Activated T-helper 17 cell treated with anti-CD3 and anti-CD28 coated beads, Interleukin-2, amount 50 U/mL, for 72 hours (primary cell): ENCODE results near the gene COASY. TPM values are rescaled to one million over a fixed set of nuclear protein-coding genes. Genes with fewer than 3 reads are reported as not detected.
A peak's percentile ranks its signal among the peaks of the same experiment; 100 is the strongest.

ENCODE experiments used
- ATAC-seq: fragments of 150-1000 bp; cut with Tn5 transposase; replicated peaks from 2 replicates; pipeline ENCODE4 v1.10.0; 2021; ENCODE audit warnings: mild to moderate bottlenecking, moderate library complexity
- H3K27ac Mint-ChIP-seq: one replicate; pipeline ENCODE4 v1.8.0; 2022; ENCODE audit warnings: mixed read lengths
- H3K27me3 Mint-ChIP-seq: one replicate; pipeline ENCODE4 v1.8.0; 2022; ENCODE audit warnings: mixed read lengths
- H3K36me3 Mint-ChIP-seq: one replicate; pipeline ENCODE4 v1.8.0; 2022; ENCODE audit warnings: low read depth, mild to moderate bottlenecking, mixed read lengths
- H3K4me1 Mint-ChIP-seq: one replicate; pipeline ENCODE4 v1.8.0; 2022; ENCODE audit warnings: mixed read lengths
- H3K4me3 Mint-ChIP-seq: one replicate; pipeline ENCODE4 v1.8.0; 2022; ENCODE audit warnings: mild to moderate bottlenecking, mixed read lengths
- H3K9me3 Mint-ChIP-seq: one replicate; pipeline ENCODE4 v1.8.0; 2022; ENCODE audit warnings: mixed read lengths
- total RNA-seq, 2 donors: library from RNA; stranded (reverse); gene quantifications; one replicate each; pipeline ENCODE4 v1.2.3, GENCODE V29; 2022

Gene COASY
- total RNA-seq: 100 to 1,000 TPM in 1 of 2 donors, 10 to 100 TPM in 1; 76.7 to 108 TPM

- Mint-ChIP-seq H3K27ac (peak within 1 kb of the TSS; percentile 98), H3K36me3 (peaks cover 40% of the 10 kb centered on the region), H3K4me1 (peaks cover 10% of the 10 kb centered on the region), H3K4me3 (peak within 1 kb of the TSS; percentile 93), H3K9me3 (no peaks in the 10 kb centered on the region), H3K27me3 (no peaks in the 10 kb centered on the region)
- peak; percentile 87 for ATAC-seq
Measured at GRCh38 chr17:42561897-42562387, at the start of gene COASY. COASY (plus strand) TSS chr17:42562148; CDS start chr17:42562623, 475 bp downstream.

GRCh38 chr17:42512246-42512645, 49.7 kb upstream of the COASY start:
- Mint-ChIP-seq H3K4me1 (peaks cover 6% of the 10 kb centered on the region), H3K27ac (peak overlapping the region; percentile 48), H3K4me3 (no peak overlapping the region), H3K36me3 (peaks cover 23% of the 10 kb centered on the region), H3K9me3 (no peaks in the 10 kb centered on the region), H3K27me3 (no peaks in the 10 kb centered on the region)
- no peak for ATAC-seq

- H3K27me3 Mint-ChIP-seq: no peaks in the 10 kb centered on the region
- no peak overlapping the region for H3K27ac Mint-ChIP-seq
- H3K4me1 Mint-ChIP-seq: peaks cover 6% of the 10 kb centered on the region
- ATAC-seq: peak; percentile 52
- H3K36me3 Mint-ChIP-seq: peaks cover 17% of the 10 kb centered on the region
- no peaks in the 10 kb centered on the region for H3K9me3 Mint-ChIP-seq
- no peak overlapping the region for H3K4me3 Mint-ChIP-seq
Measured at GRCh38 chr17:42512733-42513251, 49.2 kb upstream of the COASY start.

- H3K9me3 Mint-ChIP-seq: no peaks in the 10 kb centered on the region
- no peaks in the 10 kb centered on the region for H3K27me3 Mint-ChIP-seq
Measured at GRCh38 chr17:42513686-42514085, 48.3 kb upstream of the COASY start.

GRCh38 chr17:42514279-42514678, 47.7 kb upstream of the COASY start:
- Mint-ChIP-seq H3K36me3 (peaks cover 2% of the 10 kb centered on the region), H3K4me1 (peaks cover under 1% of the 10 kb centered on the region), H3K27ac (no peak overlapping the region), H3K27me3 (no peaks in the 10 kb centered on the region), H3K9me3 (no peaks in the 10 kb centered on the region), H3K4me3 (no peak overlapping the region)
- ATAC-seq: no peak

More at GRCh38 chr17:42513686-42514085, 48.3 kb upstream of the COASY start:
- Mint-ChIP-seq H3K4me3 (no peak overlapping the region), H3K27ac (no peak overlapping the region), H3K36me3 (peaks cover 8% of the 10 kb centered on the region), H3K4me1 (peaks cover 6% of the 10 kb centered on the region)
- ATAC-seq: no peak

GRCh38 chr17:42514867-42515266, 47.1 kb upstream of the COASY start:
- ATAC-seq: no peak
- no peaks in the 10 kb centered on the region for H3K27me3 Mint-ChIP-seq
- H3K4me1 Mint-ChIP-seq: no peaks in the 10 kb centered on the region
- H3K36me3 Mint-ChIP-seq: no peaks in the 10 kb centered on the region
- no peak overlapping the region for H3K4me3 Mint-ChIP-seq
- no peaks in the 10 kb centered on the region for H3K9me3 Mint-ChIP-seq
- no peak overlapping the region for H3K27ac Mint-ChIP-seq

GRCh38 chr17:42517516-42517915, 44.4 kb upstream of the COASY start:
- no peaks in the 10 kb centered on the region for H3K4me1 Mint-ChIP-seq
- H3K27me3 Mint-ChIP-seq: no peaks in the 10 kb centered on the region
- no peaks in the 10 kb centered on the region for H3K9me3 Mint-ChIP-seq
- no peak overlapping the region for H3K27ac Mint-ChIP-seq
- H3K4me3 Mint-ChIP-seq: no peak overlapping the region
- peaks cover 11% of the 10 kb centered on the region for H3K36me3 Mint-ChIP-seq
- peak; percentile 83 for ATAC-seq

- peaks cover 14% of the 10 kb centered on the region for H3K36me3 Mint-ChIP-seq
- no peaks in the 10 kb centered on the region for H3K9me3 Mint-ChIP-seq
- no peaks in the 10 kb centered on the region for H3K4me1 Mint-ChIP-seq
- H3K27me3 Mint-ChIP-seq: no peaks in the 10 kb centered on the region
- H3K4me3 Mint-ChIP-seq: no peak overlapping the region
- no peak overlapping the region for H3K27ac Mint-ChIP-seq
- ATAC-seq: no peak
Measured at GRCh38 chr17:42518046-42518754, 43.7 kb upstream of the COASY start.

GRCh38 chr17:42518755-42519545, 43.0 kb upstream of the COASY start:
- no peaks in the 10 kb centered on the region for H3K27me3 Mint-ChIP-seq
- H3K4me3 Mint-ChIP-seq: no peak overlapping the region
- peaks cover 14% of the 10 kb centered on the region for H3K36me3 Mint-ChIP-seq
- no peak for ATAC-seq
- H3K9me3 Mint-ChIP-seq: no peaks in the 10 kb centered on the region
- H3K27ac Mint-ChIP-seq: no peak overlapping the region
- no peaks in the 10 kb centered on the region for H3K4me1 Mint-ChIP-seq

GRCh38 chr17:42519546-42520491, 42.1 kb upstream of the COASY start:
- Mint-ChIP-seq H3K4me3 (no peak overlapping the region), H3K9me3 (no peaks in the 10 kb centered on the region), H3K27ac (no peak overlapping the region), H3K27me3 (no peaks in the 10 kb centered on the region), H3K4me1 (no peaks in the 10 kb centered on the region), H3K36me3 (peaks cover 14% of the 10 kb centered on the region)
- ATAC-seq: no peak

- Mint-ChIP-seq H3K27me3 (no peaks in the 10 kb centered on the region), H3K4me1 (no peaks in the 10 kb centered on the region), H3K27ac (no peak overlapping the region), H3K36me3 (peaks cover 14% of the 10 kb centered on the region), H3K9me3 (no peaks in the 10 kb centered on the region), H3K4me3 (no peak overlapping the region)
- ATAC-seq: no peak
Measured at GRCh38 chr17:42520540-42520951, 41.4 kb upstream of the COASY start.

- H3K27ac Mint-ChIP-seq: no peak overlapping the region
- no peaks in the 10 kb centered on the region for H3K27me3 Mint-ChIP-seq
- peak; percentile 44 for ATAC-seq
- H3K36me3 Mint-ChIP-seq: peaks cover 14% of the 10 kb centered on the region
- H3K4me1 Mint-ChIP-seq: no peaks in the 10 kb centered on the region
- no peak overlapping the region for H3K4me3 Mint-ChIP-seq
- no peaks in the 10 kb centered on the region for H3K9me3 Mint-ChIP-seq
Measured at GRCh38 chr17:42521036-42521435, 40.9 kb upstream of the COASY start.

GRCh38 chr17:42521666-42522262, 40.2 kb upstream of the COASY start:
- Mint-ChIP-seq H3K27ac (no peak overlapping the region), H3K9me3 (no peaks in the 10 kb centered on the region), H3K27me3 (no peaks in the 10 kb centered on the region), H3K36me3 (peaks cover 14% of the 10 kb centered on the region), H3K4me1 (no peaks in the 10 kb centered on the region), H3K4me3 (no peak overlapping the region)
- no peak for ATAC-seq
